Astrocyte (in vitro differentiated cells and primary cell): ENCODE results near the gene TMEM267.

ENCODE experiments used
- EZH2 ChIP-seq: IDR thresholded peaks from 2 replicates; pipeline ENCODE4 v1.6.1; 2012; ENCODE audit warnings: mild to moderate bottlenecking, low read length, inconsistent platforms; ENCODE audit not compliant: insufficient read depth
- TF ChIP-seq, protein P1 (sequence below): IDR thresholded peaks from 2 replicates; pipeline ENCODE4 v1.5.1; 2011; ENCODE audit warnings: low read depth, mild to moderate bottlenecking, inconsistent platforms, low read length, moderate library complexity; ENCODE audit not compliant: insufficient read depth

DNA sequence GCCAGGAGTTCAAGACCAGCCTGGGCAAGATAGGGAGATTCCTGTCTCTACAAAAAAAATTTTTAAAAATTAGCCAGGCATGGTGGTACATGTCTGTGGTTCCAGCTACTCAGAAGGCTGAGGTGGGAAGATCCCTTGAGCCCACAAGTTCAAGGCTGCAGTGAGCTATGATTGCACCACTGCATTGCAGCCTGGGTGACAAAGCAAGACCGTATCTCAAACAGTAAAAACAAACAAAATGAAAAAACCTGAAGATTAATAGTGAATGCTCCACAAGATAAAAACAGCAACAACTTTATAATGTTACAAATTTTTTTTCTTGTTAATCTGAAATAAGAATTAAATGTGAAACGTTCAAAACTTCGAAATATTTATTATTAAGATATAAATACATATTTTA, 2.7 kb upstream of the TMEM267 start:
- TF ChIP-seq, protein P1, sequence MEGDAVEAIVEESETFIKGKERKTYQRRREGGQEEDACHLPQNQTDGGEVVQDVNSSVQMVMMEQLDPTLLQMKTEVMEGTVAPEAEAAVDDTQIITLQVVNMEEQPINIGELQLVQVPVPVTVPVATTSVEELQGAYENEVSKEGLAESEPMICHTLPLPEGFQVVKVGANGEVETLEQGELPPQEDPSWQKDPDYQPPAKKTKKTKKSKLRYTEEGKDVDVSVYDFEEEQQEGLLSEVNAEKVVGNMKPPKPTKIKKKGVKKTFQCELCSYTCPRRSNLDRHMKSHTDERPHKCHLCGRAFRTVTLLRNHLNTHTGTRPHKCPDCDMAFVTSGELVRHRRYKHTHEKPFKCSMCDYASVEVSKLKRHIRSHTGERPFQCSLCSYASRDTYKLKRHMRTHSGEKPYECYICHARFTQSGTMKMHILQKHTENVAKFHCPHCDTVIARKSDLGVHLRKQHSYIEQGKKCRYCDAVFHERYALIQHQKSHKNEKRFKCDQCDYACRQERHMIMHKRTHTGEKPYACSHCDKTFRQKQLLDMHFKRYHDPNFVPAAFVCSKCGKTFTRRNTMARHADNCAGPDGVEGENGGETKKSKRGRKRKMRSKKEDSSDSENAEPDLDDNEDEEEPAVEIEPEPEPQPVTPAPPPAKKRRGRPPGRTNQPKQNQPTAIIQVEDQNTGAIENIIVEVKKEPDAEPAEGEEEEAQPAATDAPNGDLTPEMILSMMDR, result no peak
- no peak for TF ChIP-seq EZH2
